KBM-7 (cell line): Measurements from ENCODE around the gene FAM114A2.
"Not testable (repeated sequence)": the region's sequence is repeated elsewhere in the genome, so short reads cannot be mapped to it uniquely, and the experiment has no call there.

Experiments
- DNase-seq: peaks from one replicate; pipeline ENCODE4 v3.0.0-alpha.2; 2015
- in situ Hi-C: fragments of 300-500 bp; cut with MboI; formaldehyde crosslinking; loops from 2 replicates; pipeline ENCODE4 v1.14.3; 2020; ENCODE audit warnings: low sequenced_read_pairs, low pct_unique_long_range_greater_than_20kb, mixed read lengths

Gene FAM114A2

DNA sequence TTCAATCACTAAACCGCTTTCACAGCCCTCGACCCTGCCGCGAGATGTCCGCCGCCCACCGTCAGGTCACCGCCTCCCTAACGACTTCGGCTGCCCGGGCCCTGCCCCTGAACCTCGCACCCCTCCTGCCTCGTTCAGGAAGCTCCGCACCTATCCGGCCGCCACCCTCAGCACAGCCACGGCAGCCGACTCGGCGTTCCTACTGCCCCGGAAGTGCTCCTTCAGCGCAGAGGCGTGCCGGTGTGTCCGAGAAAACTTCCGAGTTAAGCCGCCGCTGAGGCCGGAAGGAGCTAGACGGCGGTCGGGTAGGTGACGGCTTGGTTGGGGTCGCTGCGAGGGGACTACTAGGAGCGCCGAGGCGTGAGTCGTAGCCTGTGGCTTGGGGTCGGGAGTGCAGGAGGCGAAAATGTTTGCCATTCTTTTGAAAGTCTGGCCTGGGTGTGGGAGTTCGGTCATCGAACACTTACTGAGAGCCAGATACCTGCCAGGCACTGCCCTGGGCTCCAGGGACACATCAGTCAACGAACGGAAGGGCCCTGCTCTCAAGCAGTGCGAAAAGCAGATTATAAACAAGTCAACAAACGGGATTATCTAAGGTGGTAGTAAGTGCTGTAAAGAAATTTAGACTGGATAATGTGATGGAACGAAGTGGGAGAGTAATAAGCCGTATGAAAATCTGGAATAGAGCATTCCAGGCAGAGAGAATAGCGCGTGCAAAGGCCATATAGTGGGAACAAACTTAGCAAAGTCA is at the start of gene FAM114A2, which contains the start of gene MFAP3:
FAM114A2 (minus strand) TSS at position 204 of the 751 bp plus-strand sequence. CDS start 3,957 bp downstream, outside the sequence.
MFAP3 (plus strand) TSS at position 261 of the 751 bp plus-strand sequence. CDS start 10,756 bp downstream, outside the sequence.
- in situ Hi-C loops: no loop called here

GRCh38 chr5:154087260-154087659 is 48.5 kb upstream of the FAM114A2 start:
- in situ Hi-C loops: loop anchor here (25.0 kb wide), 1 partner anchor 525 kb away; no protein-coding TSS in a partner anchor
- DNase-seq: no peak

More for the DNA sequence above, at the start of gene FAM114A2, which contains the start of gene MFAP3:
- peak; percentile 88 for DNase-seq

GRCh38 chr5:154086641-154087040 is 47.9 kb upstream of the FAM114A2 start:
- DNase-seq: no peak
- in situ Hi-C loops: loop anchor here (25.0 kb wide), 1 partner anchor 526 kb away; no protein-coding TSS in a partner anchor

- in situ Hi-C loops: loop anchor here (25.0 kb wide), 1 partner anchor 526 kb away; no protein-coding TSS in a partner anchor
- no peak for DNase-seq
Measured at GRCh38 chr5:154086146-154086545, 47.4 kb upstream of the FAM114A2 start.

GRCh38 chr5:154084062-154084639 is 45.4 kb upstream of the FAM114A2 start:
- in situ Hi-C loops: loop anchor here (25.0 kb wide), 1 partner anchor 528 kb away; no protein-coding TSS in a partner anchor
- DNase-seq: no peak

DNA sequence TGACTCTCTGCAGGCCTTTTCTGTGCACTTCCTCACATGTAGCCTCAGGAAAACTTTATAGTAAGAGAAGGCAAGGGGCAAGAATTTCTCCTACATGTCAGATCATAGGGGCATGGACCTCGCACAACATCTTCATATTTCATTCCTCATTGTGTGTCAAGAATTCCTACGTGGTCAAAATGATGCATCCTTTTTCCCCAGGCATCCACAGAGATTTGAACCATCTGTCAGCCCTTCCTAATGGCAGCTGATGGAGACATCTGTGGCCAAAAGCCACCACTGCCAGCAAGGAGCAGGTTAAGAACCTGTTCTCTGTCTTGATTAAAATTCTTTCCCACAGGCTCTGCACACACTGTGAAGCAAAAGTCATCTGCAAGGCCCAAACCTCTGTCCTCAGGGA is 42.5 kb upstream of the FAM114A2 start:
- in situ Hi-C loops: loop anchor here (25.0 kb wide), 1 partner anchor 531 kb away; no protein-coding TSS in a partner anchor
- no peak for DNase-seq

GRCh38 chr5:154078272-154078671 is 39.6 kb upstream of the FAM114A2 start:
- no peak for DNase-seq
- in situ Hi-C loops: loop anchor here (25.0 kb wide), 1 partner anchor 534 kb away; no protein-coding TSS in a partner anchor

DNA sequence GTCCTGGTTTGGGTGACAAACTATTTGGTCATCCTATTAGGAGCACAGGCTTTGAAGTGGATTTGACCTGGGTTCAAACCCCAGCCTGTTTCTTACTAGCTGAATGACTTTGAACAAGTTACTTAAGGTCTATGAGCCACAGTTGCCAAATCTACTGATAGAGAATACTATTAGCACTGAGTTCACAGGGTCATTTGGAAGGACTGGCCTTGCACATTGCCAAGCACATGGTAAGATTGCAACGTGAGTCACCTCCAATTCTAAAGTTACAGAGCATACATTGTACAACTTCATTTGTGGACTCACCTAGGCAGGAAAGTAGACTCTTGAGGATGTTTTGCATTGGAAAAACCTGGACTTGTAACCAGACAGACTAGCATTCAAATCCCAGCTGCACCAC is 39.0 kb upstream of the FAM114A2 start:
- DNase-seq: no peak

DNA sequence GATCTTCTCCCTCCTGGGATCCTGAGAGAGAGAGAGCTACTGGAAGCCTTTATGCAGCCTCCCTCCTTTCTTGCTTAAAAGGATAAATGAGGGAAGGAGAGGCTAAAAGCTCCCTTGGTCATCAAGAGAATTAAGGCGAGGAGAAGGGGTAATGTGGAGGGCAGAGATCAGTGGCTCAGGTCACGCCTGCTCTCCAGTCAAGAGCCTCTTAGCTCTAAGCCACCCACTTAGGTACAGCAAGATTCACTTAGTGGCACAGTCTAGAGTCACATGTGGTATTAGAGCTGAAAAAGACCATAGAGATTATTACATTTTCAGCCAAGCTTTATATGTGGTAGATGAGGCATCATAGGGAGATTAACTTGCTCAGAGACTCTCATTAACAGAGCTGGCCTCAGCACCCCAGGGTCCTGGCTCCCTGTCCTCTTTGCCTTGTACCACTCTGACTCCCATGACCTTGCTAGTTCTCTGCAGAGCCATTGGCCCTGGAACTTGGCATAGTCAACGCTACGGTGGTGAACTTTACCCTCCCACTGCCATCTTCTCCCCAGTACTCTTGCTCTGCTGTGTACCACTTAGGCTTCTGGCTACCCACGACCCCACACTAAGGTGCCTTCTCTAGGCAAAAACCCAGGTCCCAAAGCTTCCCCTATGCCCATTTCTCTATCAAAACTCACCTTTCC is 37.7 kb upstream of the FAM114A2 start:
- in situ Hi-C loops: loop anchor here (25.0 kb wide), 1 partner anchor 536 kb away; no protein-coding TSS in a partner anchor
- DNase-seq: no peak

More for the DNA sequence above, 39.0 kb upstream of the FAM114A2 start:
- in situ Hi-C loops: loop anchor here (25.0 kb wide), 1 partner anchor 535 kb away; no protein-coding TSS in a partner anchor

- in situ Hi-C loops: loop anchor here (25.0 kb wide), 1 partner anchor 340 kb away; no protein-coding TSS in a partner anchor
- peak; percentile 87 for DNase-seq
Measured at GRCh38 chr5:154072414-154073171, 33.9 kb upstream of the FAM114A2 start.

- in situ Hi-C loops: loop anchor here (25.0 kb wide), 1 partner anchor 340 kb away; no protein-coding TSS in a partner anchor
- peak; percentile 13 for DNase-seq
Measured at GRCh38 chr5:154071799-154072413, 33.2 kb upstream of the FAM114A2 start.

DNA sequence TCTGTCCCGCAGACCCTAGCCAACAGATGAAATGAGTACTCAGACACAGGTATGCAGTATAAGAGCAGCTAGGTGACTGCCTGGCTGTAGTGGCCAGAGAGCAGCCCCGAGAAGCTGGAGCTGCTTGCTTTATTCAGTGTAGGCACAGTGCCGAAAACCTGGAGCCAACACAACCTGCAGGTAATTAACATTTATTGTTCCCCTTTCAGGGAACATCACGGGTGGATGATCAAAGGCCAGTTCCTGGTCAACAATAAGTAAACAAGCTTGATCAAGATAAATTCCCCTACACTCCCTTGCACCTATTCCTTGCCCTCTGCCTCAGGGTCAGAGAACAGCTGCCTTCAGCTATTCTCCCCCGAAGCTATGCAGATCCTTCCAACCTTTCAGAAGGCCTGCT is 31.1 kb upstream of the FAM114A2 start:
- in situ Hi-C loops: loop anchor here (25.0 kb wide), 1 partner anchor 342 kb away; no protein-coding TSS in a partner anchor
- DNase-seq: not testable (repeated sequence)

DNA sequence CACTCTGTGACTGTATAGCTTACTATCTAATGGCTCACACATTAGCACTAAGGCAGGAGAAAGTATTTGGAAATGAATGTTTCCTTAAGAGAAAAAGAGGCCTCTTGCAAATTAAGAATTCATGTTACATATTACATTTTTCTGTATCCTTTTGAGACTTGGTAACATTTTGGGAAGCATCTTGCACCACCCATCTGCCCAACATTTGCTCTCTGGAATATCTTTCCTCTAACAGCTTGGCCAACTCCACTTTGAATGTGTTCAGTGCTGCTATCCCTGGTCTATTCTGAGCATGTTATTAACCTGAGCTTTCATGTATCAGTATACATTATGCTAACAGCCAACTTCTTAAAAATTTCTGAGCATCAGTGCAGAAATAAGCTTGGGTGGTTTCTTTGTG is 27.3 kb upstream of the FAM114A2 start:
- in situ Hi-C loops: loop anchor here (25.0 kb wide), 1 partner anchor 346 kb away; no protein-coding TSS in a partner anchor
- DNase-seq: no peak

DNA sequence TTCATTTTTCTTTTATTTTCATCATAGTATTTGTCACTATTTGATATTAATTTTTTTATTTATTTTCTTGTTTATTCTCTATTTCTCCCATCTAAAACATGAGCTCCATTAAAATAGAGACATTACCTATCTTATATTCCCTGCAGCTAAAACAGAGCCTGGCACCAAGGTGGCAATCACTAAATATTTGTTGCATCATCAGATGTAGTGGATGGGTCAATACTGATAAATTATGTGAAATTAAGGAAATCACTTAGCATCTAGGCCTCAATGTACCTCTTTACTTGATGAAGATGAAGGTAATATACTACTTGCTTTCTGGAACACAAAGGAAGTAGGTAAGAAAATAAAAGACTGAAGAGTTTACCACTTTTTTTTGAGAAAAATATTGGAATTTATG is 24.7 kb upstream of the FAM114A2 start:
- in situ Hi-C loops: loop anchor here (25.0 kb wide), 1 partner anchor 349 kb away; no protein-coding TSS in a partner anchor
- DNase-seq: no peak

DNA sequence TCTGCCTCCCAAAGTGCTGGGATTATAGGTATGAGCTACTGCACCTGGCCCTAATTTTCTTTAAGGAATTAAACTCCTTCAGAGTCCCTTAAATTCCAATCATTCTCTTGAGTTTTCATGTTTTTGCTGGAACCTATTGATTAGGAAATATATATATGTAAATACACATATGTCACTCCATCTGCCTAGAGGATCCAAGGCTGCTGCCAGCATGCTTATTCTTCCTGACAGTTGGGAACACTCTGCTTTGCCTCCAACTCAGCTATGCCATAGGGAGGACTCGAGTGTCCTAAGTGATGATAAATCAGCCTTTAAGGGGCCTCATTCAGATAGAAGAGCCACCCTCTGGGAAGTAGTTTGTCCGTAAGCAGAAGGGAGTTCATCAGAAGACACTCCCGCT is 21.9 kb upstream of the FAM114A2 start:
- DNase-seq: no peak
- in situ Hi-C loops: loop anchor here (25.0 kb wide), 1 partner anchor 352 kb away; no protein-coding TSS in a partner anchor

- no peak for DNase-seq
- in situ Hi-C loops: loop anchor here (25.0 kb wide), 1 partner anchor 353 kb away; no protein-coding TSS in a partner anchor
Measured at GRCh38 chr5:154059583-154059982, 20.9 kb upstream of the FAM114A2 start.

GRCh38 chr5:154059039-154059430 is 20.3 kb upstream of the FAM114A2 start:
- no peak for DNase-seq
- in situ Hi-C loops: loop anchor here (25.0 kb wide), 1 partner anchor 353 kb away; no protein-coding TSS in a partner anchor
